Motor neuron (in vitro differentiated cells): ENCODE measurements around the gene LARGE1. TPM values are rescaled to one million over a fixed set of nuclear protein-coding genes. Genes with fewer than 3 reads are reported as not detected.

Experiments
- ATAC-seq, 8 experiments: fragments of 200-7000 bp; cut with Tn5 transposase; replicated peaks in 6 of 8; 2 replicates each; pipeline ENCODE4 v1.8.0; 2021; ENCODE audit warnings: mild to moderate bottlenecking in 8 of 8, moderate library complexity in 8 of 8
- H3K27ac ChIP-seq, 2 donors: fragments of 250-450 bp; sonication (Bioruptor Pico); 2 replicates each; pipeline ENCODE4 v1.9.0; 2021; ENCODE audit warnings: antibody characterized with exemption in 2 of 2, mild to moderate bottlenecking in 2 of 2, moderate library complexity in 1 of 2
- H3K4me1 ChIP-seq, 2 donors: fragments of 250-450 bp; sonication (Bioruptor Pico); replicated peaks in 1 of 2; 2 replicates each; pipeline ENCODE4 v1.6.1; 2021; ENCODE audit warnings: antibody characterized with exemption in 2 of 2, mild to moderate bottlenecking in 2 of 2, moderate library complexity in 1 of 2
- H3K4me3 ChIP-seq, 5 donors: fragments of 250-450 bp; sonication (Bioruptor Pico); 2 replicates each; pipeline ENCODE4 v1.9.0; 2021; ENCODE audit warnings: antibody characterized with exemption in 5 of 5, mild to moderate bottlenecking in 5 of 5, moderate library complexity in 4 of 5
- WGBS, 10 experiments: fragments of 450-650 bp; shearing (Covaris generic); methylation state at CpG; one replicate each; pipeline ENCODE4 v1.0.0; 2022; 5-methylcytosine and 5-hydroxymethylcytosine counted together
- in situ Hi-C, 9 experiments: fragments of 400-800 bp; cut with MboI; loops; one replicate each; pipeline ENCODE4 v1.15.0; 2021; ENCODE audit warnings: low sequenced_read_pairs in 9 of 9, low pct_unique_long_range_greater_than_20kb in 2 of 9; ENCODE audit not compliant: unreplicated experiment in 9 of 9
- total RNA-seq, 8 experiments: library from RNA; unstranded; fragments of 300-600 nt; gene quantifications; 2 replicates each; pipeline versions ENCODE4 v1.2.3 to v1.2.4, GENCODE V29; 2022

The LARGE1 gene
- total RNA-seq, 8 experiments from 2014 or later, result 1.7 to 36.1 (median 20.6) TPM

GRCh38 chr22:33844273-33844672, 76.0 kb downstream of the LARGE1 start:
- Histone ChIP-seq H3K4me1 (peaks cover 9 to 10% of the 10 kb centered on the region in 2 donors), H3K27ac (no peak overlapping the region), H3K4me3 (no peak overlapping the region)
- in situ Hi-C loops, result no loop called here
- ATAC-seq, result no peak
- 6 to 75% (median 50%) methylated on average over 1 to 4 of the region's 6 CpGs; no CpG with 5 or more reads in 3 of the 10 experiments for WGBS, 10 experiments

GRCh38 chr22:33842421-33843094, 77.7 kb downstream of the LARGE1 start:
- peaks cover 0 to 10% of the 10 kb centered on the region in 2 donors for H3K4me1 ChIP-seq
- 40 to 100% (median 86%) methylated on average over 1 to 6 of the region's 6 CpGs; no CpG with 5 or more reads in 2 of the 10 experiments for WGBS, 10 experiments
- in situ Hi-C loops, result no loop called here
- no peak for ATAC-seq
- H3K4me3 ChIP-seq, result no peak overlapping the region
- H3K27ac ChIP-seq, result no peak overlapping the region

- 79 to 100% (median 92%) methylated on average over 3 to 12 of the region's 12 CpGs for WGBS, 10 experiments
- no peak overlapping the region for H3K27ac ChIP-seq
- peaks cover 0 to 10% of the 10 kb centered on the region in 2 donors for H3K4me1 ChIP-seq
- H3K4me3 ChIP-seq, result no peak overlapping the region
- in situ Hi-C loops, result no loop called here
- no peak for ATAC-seq
Measured at GRCh38 chr22:33842006-33842354, 78.3 kb downstream of the LARGE1 start.

GRCh38 chr22:33841281-33842005, 78.8 kb downstream of the LARGE1 start:
- in situ Hi-C loops, result no loop called here
- no peak overlapping the region for H3K27ac ChIP-seq
- ATAC-seq, result no peak
- 28 to 90% (median 71%) methylated on average over 1 to 4 of the region's 4 CpGs; no CpG with 5 or more reads in 3 of the 10 experiments for WGBS, 10 experiments
- peaks cover 0 to 10% of the 10 kb centered on the region in 2 donors for H3K4me1 ChIP-seq
- H3K4me3 ChIP-seq, result no peak overlapping the region

GRCh38 chr22:33838644-33839043, 81.6 kb downstream of the LARGE1 start:
- in situ Hi-C loops, result no loop called here
- 67 to 93% (median 78%) methylated on average over 2 to 6 of the region's 6 CpGs; no CpG with 5 or more reads in 1 of the 10 experiments for WGBS, 10 experiments
- no peak overlapping the region for H3K27ac ChIP-seq
- H3K4me3 ChIP-seq, result no peak overlapping the region
- no peak for ATAC-seq
- peaks cover 9 to 24% of the 10 kb centered on the region in 2 donors for H3K4me1 ChIP-seq

GRCh38 chr22:33837826-33838225, 82.5 kb downstream of the LARGE1 start:
- Histone ChIP-seq H3K4me1 (peaks cover 9 to 24% of the 10 kb centered on the region in 2 donors), H3K4me3 (no peak overlapping the region), H3K27ac (no peak overlapping the region)
- no peak for ATAC-seq
- in situ Hi-C loops, result no loop called here
- WGBS, 10 experiments, result 43 to 100% (median 89%) methylated on average over 1 to 4 of the region's 4 CpGs; no CpG with 5 or more reads in 3 of the 10 experiments

- WGBS, 10 experiments, result 10 to 100% (median 50%) methylated on average over 1 to 5 of the region's 5 CpGs; no CpG with 5 or more reads in 1 of the 10 experiments
- peak in 4 of 8 experiments; percentile 60 to 70 (median 64) for ATAC-seq
Measured at GRCh38 chr22:33835265-33835664, 85.0 kb downstream of the LARGE1 start.

GRCh38 chr22:33832558-33833151, 87.6 kb downstream of the LARGE1 start:
- H3K27ac ChIP-seq, result no peak overlapping the region
- H3K4me3 ChIP-seq, result no peak overlapping the region
- WGBS, 10 experiments, result 36 to 80% (median 68%) methylated on average over 1 to 5 of the region's 7 CpGs; no CpG with 5 or more reads in 4 of the 10 experiments
- H3K4me1 ChIP-seq, result peaks cover 17 to 22% of the 10 kb centered on the region in 2 donors
- no peak for ATAC-seq
- in situ Hi-C loops, result no loop called here

More at GRCh38 chr22:33835265-33835664, 85.0 kb downstream of the LARGE1 start:
- peaks cover 9 to 24% of the 10 kb centered on the region in 2 donors for H3K4me1 ChIP-seq
- H3K4me3 ChIP-seq, result no peak overlapping the region
- H3K27ac ChIP-seq, result no peak overlapping the region
- in situ Hi-C loops, result no loop called here

- peaks cover 17 to 22% of the 10 kb centered on the region in 2 donors for H3K4me1 ChIP-seq
Measured at GRCh38 chr22:33831651-33832050, 88.6 kb downstream of the LARGE1 start.

GRCh38 chr22:33831207-33831606, 89.1 kb downstream of the LARGE1 start:
- Histone ChIP-seq H3K4me1 (peaks cover 17 to 22% of the 10 kb centered on the region in 2 donors), H3K27ac (no peak overlapping the region), H3K4me3 (no peak overlapping the region)
- in situ Hi-C loops, result no loop called here
- no peak for ATAC-seq
- WGBS, 10 experiments, result 70 to 100% (median 88%) methylated on average over 1 to 9 of the region's 11 CpGs; no CpG with 5 or more reads in 4 of the 10 experiments

More at GRCh38 chr22:33831651-33832050, 88.6 kb downstream of the LARGE1 start:
- in situ Hi-C loops, result no loop called here
- no peak overlapping the region for H3K27ac ChIP-seq
- WGBS, 10 experiments, result 0 to 79% (median 60%) methylated on average over 1 to 4 of the region's 5 CpGs; no CpG with 5 or more reads in 3 of the 10 experiments
- H3K4me3 ChIP-seq, result no peak overlapping the region
- ATAC-seq, result no peak

- Histone ChIP-seq H3K4me3 (no peak overlapping the region), H3K4me1 (peaks cover 13 to 18% of the 10 kb centered on the region in 2 donors), H3K27ac (no peak overlapping the region)
- WGBS, 10 experiments, result 20 to 94% (median 37%) methylated on average over 1 to 4 of the region's 4 CpGs; no CpG with 5 or more reads in 3 of the 10 experiments
- ATAC-seq, result peak in 2 of 8 experiments; percentile 30 to 49
- in situ Hi-C loops, result no loop called here
Measured at GRCh38 chr22:33829546-33830280, 90.6 kb downstream of the LARGE1 start.

- Histone ChIP-seq H3K4me3 (no peak overlapping the region), H3K4me1 (peaks cover 18 to 23% of the 10 kb centered on the region in 2 donors), H3K27ac (no peak overlapping the region)
- in situ Hi-C loops, result no loop called here
- ATAC-seq, result no peak
- 17 to 100% (median 86%) methylated on average over 1 to 3 of the region's 3 CpGs; no CpG with 5 or more reads in 3 of the 10 experiments for whole genome bisulfite sequencing, 10 experiments
Measured at GRCh38 chr22:33828302-33828701, 92.0 kb downstream of the LARGE1 start.
